ENCODE measurements around the gene ZXDC.

DNA sequence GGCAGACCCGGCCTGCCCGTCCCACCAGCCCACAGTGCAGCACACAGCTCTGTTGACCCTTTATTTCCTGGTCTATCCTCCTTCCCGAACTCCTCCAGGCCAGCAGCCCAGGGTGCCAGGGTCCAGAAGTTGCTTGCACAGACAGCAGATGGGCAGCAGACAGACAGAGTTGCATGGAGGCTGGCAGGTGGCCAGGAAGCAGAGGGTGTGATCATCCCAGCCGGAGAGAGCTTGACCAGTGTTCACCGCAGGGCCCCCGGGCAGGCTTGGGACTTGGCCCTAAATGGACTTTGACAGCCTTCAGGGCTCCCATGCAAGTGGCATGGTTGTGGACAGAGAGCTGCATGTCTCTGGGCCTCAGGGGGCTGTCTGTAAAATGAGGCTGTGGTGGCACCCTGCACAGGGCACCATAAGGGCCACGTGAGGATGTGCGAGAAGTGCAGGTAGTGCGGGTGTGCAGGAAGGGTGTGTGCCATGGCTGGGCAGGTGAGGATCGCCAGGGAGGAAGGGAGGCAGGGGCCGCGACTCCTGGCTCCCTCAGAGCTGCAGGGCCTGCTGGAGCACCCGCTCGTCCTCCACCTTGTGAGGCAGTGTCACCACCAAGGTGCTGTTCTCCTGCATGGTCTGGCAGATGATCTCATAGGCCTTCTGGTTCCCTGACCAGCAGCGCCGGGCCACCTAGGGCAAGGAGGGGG lies 6.3 kb upstream of the ZXDC start:
- TF ChIP-seq, protein P1, sequence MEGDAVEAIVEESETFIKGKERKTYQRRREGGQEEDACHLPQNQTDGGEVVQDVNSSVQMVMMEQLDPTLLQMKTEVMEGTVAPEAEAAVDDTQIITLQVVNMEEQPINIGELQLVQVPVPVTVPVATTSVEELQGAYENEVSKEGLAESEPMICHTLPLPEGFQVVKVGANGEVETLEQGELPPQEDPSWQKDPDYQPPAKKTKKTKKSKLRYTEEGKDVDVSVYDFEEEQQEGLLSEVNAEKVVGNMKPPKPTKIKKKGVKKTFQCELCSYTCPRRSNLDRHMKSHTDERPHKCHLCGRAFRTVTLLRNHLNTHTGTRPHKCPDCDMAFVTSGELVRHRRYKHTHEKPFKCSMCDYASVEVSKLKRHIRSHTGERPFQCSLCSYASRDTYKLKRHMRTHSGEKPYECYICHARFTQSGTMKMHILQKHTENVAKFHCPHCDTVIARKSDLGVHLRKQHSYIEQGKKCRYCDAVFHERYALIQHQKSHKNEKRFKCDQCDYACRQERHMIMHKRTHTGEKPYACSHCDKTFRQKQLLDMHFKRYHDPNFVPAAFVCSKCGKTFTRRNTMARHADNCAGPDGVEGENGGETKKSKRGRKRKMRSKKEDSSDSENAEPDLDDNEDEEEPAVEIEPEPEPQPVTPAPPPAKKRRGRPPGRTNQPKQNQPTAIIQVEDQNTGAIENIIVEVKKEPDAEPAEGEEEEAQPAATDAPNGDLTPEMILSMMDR (IDR thresholded peaks at IDR 0.05): no peak
- TF ChIP-seq POLR2A (IDR thresholded peaks at IDR 0.05): no peak
